Endothelial cell of umbilical vein (primary cell): ENCODE data around the gene ATG13. TPM values are rescaled to one million over a fixed set of nuclear protein-coding genes. Genes with fewer than 3 reads are reported as not detected.

ENCODE experiments used
- BruUV-seq: library from RNA; stranded (reverse); fragments of 400-500 nt; replicated peaks from 2 replicates; lab custom pipeline; 2021; lab: Mats Ljungman, UMichigan
- CTCF ChIA-PET: fragments of 300-600, 350-600 bp; sonication (Branson Sonifier 250); formaldehyde crosslinking; loops from one replicate; lab custom pipeline; 2021; ENCODE audit warnings: antibody characterized with exemption, inconsistent platforms; lab: Charles Lee
- POLR2A ChIA-PET: fragments of 300-600, 350-600 bp; sonication (Branson Sonifier 250); formaldehyde crosslinking; loops from one replicate; lab custom pipeline; 2021; ENCODE audit warnings: antibody characterized with exemption, inconsistent platforms; lab: Charles Lee
- DNase-seq: peaks from one replicate; pipeline ENCODE4 v3.0.0-alpha.2; 2011; ENCODE audit warnings: low read depth, low spot score
- FAIRE-seq: peaks from 2 replicates; lab custom pipeline; 2011; peaks lifted over from hg19 to GRCh38; lab: Jason Lieb, UNC
- H2AFZ ChIP-seq: 2 replicates; pipeline ENCODE4 v1.6.0; 2012; ENCODE audit warnings: low read depth, low read length, control low read depth, inconsistent platforms
- H3K27ac ChIP-seq: 2 replicates; pipeline ENCODE4 v1.5.1; 2011; ENCODE audit warnings: low read depth, mild to moderate bottlenecking, control low read depth, low read length, moderate library complexity; ENCODE audit not compliant: insufficient read depth
- H3K27me3 ChIP-seq, 2 experiments: 2 replicates each; pipeline versions ENCODE4 v1.6.0 to v1.6.1; 2011; ENCODE audit warnings: low read length in 2 of 2, mixed read lengths in 1 of 2; ENCODE audit not compliant: control insufficient read depth in 2 of 2, insufficient read depth in 2 of 2
- H3K36me3 ChIP-seq, 2 experiments: 2 replicates in 1 of 2; 3 replicates in 1 of 2; pipeline ENCODE4 v1.5.1; 2011; ENCODE audit warnings: low read length in 2 of 2, mild to moderate bottlenecking in 1 of 2, moderate library complexity in 1 of 2; ENCODE audit not compliant: control insufficient read depth in 2 of 2, insufficient read depth in 2 of 2; ENCODE audit errors: extremely low read depth in 1 of 2
- H3K4me1 ChIP-seq: 3 replicates; pipeline ENCODE4 v1.5.1; 2011; ENCODE audit warnings: mild to moderate bottlenecking, low read length; ENCODE audit not compliant: control insufficient read depth, insufficient read depth; ENCODE audit errors: extremely low read depth
- H3K4me2 ChIP-seq: 2 replicates; pipeline ENCODE4 v1.6.1; 2011; ENCODE audit warnings: low read length, control low read depth, mixed read lengths; ENCODE audit not compliant: insufficient read depth
- H3K4me3 ChIP-seq, 3 experiments: fragments of 200-600 bp in 1 of 3; sonication (generic), shearing (Covaris generic) in 1 of 3; replicated peaks in 1 of 3; 2 replicates each; pipeline ENCODE4 v1.5.1; 2011 to 2016; ENCODE audit warnings: control low read depth in 3 of 3, low read length in 3 of 3, mild to moderate bottlenecking in 2 of 3, inconsistent platforms in 1 of 3, low read depth in 1 of 3, moderate library complexity in 1 of 3; ENCODE audit not compliant: insufficient read depth in 1 of 3
- H3K79me2 ChIP-seq: 2 replicates; pipeline ENCODE4 v1.6.0; 2012; ENCODE audit warnings: low read length, inconsistent platforms; ENCODE audit not compliant: control insufficient read depth, insufficient read depth
- H3K9ac ChIP-seq: replicated peaks from 2 replicates; pipeline ENCODE3; 2011; ENCODE audit warnings: low read length, control low read depth; ENCODE audit not compliant: insufficient read depth; ENCODE audit errors: extremely low read depth
- H3K9me1 ChIP-seq: replicated peaks from 3 replicates; pipeline ENCODE4 v1.6.0; 2011; ENCODE audit warnings: mild to moderate bottlenecking, low read length; ENCODE audit not compliant: control insufficient read depth, insufficient read depth; ENCODE audit errors: extremely low read depth
- H3K9me3 ChIP-seq: replicated peaks from 2 replicates; pipeline ENCODE4 v1.5.1; 2012; ENCODE audit warnings: low read length, inconsistent platforms; ENCODE audit not compliant: control insufficient read depth, insufficient read depth
- H4K20me1 ChIP-seq: replicated peaks from 2 replicates; pipeline ENCODE3; 2011; ENCODE audit warnings: mild to moderate bottlenecking, low read length; ENCODE audit not compliant: control insufficient read depth, insufficient read depth; ENCODE audit errors: extremely low read depth
- CTCF ChIP-seq, 2 donors: IDR thresholded peaks; 1 replicate in 1 of 2; 2 replicates in 1 of 2; pipeline ENCODE4 v1.5.1; 2011; ENCODE audit warnings: low read length in 2 of 2, mild to moderate bottlenecking in 2 of 2, moderate library complexity in 2 of 2, control low read depth in 1 of 2, inconsistent platforms in 1 of 2, low read depth in 1 of 2; ENCODE audit not compliant: insufficient read depth in 1 of 2; ENCODE audit errors: extremely low read depth in 1 of 2
- EZH2 ChIP-seq: IDR thresholded peaks from 2 replicates; pipeline ENCODE4 v1.6.1; 2012; ENCODE audit warnings: borderline replicate concordance, low read depth, mild to moderate bottlenecking, moderate library complexity, low read length, inconsistent platforms; ENCODE audit not compliant: severe bottlenecking
- FOS ChIP-seq: IDR thresholded peaks from 2 replicates; pipeline ENCODE4 v1.6.1; 2011; ENCODE audit warnings: mild to moderate bottlenecking, low read length, moderate library complexity, borderline replicate concordance; ENCODE audit not compliant: insufficient read depth
- GATA2 ChIP-seq: IDR thresholded peaks from 2 replicates; pipeline ENCODE4 v1.7.0; 2011; ENCODE audit warnings: low read depth, mild to moderate bottlenecking, moderate library complexity, mixed read lengths, low read length; ENCODE audit not compliant: insufficient read length, insufficient read depth
- JUN ChIP-seq: IDR thresholded peaks from 2 replicates; pipeline ENCODE4 v1.6.1; 2011; ENCODE audit warnings: borderline replicate concordance, low read depth; ENCODE audit not compliant: insufficient read length, insufficient read depth
- MAX ChIP-seq: IDR thresholded peaks from 2 replicates; pipeline ENCODE4 v1.6.1; 2011; ENCODE audit not compliant: insufficient read depth, insufficient read length
- MYC ChIP-seq: IDR thresholded peaks from one replicate; pipeline ENCODE4 v1.6.1; 2011; ENCODE audit warnings: mild to moderate bottlenecking, low read depth, low read length
- POLR2A ChIP-seq: IDR thresholded peaks from 2 replicates; pipeline ENCODE4 v1.6.1; 2012; ENCODE audit warnings: low read depth, mild to moderate bottlenecking, control low read depth, low read length
- POLR2AphosphoS5 ChIP-seq: IDR thresholded peaks from 2 replicates; pipeline ENCODE4 v1.6.1; 2012; ENCODE audit warnings: low read depth, mild to moderate bottlenecking, control low read depth, low read length, moderate library complexity; ENCODE audit not compliant: insufficient read depth
- dilution Hi-C: fragments of 300-500 bp; cut with MboI; formaldehyde crosslinking; loops from one replicate; pipeline ENCODE4 v1.15.0; 2019; ENCODE audit warnings: low sequenced_read_pairs; ENCODE audit not compliant: extremely low pct_ligation_motif_present
- intact Hi-C: fragments of 100-400 bp; cut with micrococcal nuclease; formaldehyde crosslinking; loops from one replicate; pipeline ENCODE4 v1.10.0; 2022
- polyA plus RNA-seq, 4 experiments: library from polyadenylated mRNA; depleted of rRNA in 3 of 4; stranded (reverse) in 3 of 4; unstranded in 1 of 4; fragments of >200 nt; gene quantifications; 2 replicates each; pipeline versions ENCODE4 v1.2.1 to v1.2.3, GENCODE V29; 2011 to 2012; ENCODE audit warnings: missing spikeins in 1 of 4
- total RNA-seq: library from RNA; stranded (reverse); gene quantifications from 2 replicates; pipeline ENCODE4 v1.2.3, GENCODE V29; 2021

ATG13 gene
- total and polyA plus RNA-seq, 2 donors (not counting 3 experiments of a cell fraction or from before 2014, with no cell fraction given) = 60.1 to 66.5 TPM

GRCh38 chr11:46607516-46607915, 9.8 kb upstream of the ATG13 start:
- H3K9me1 ChIP-seq = no peaks in the 10 kb centered on the region
- intact Hi-C loops = no loop called here
- no peak overlapping the region for H3K4me3 ChIP-seq
- POLR2A ChIA-PET = interaction anchor here (0.6 kb wide), 1 partner anchor 11 kb away, joined by 3 read pairs; no protein-coding TSS in a partner anchor
- TF ChIP-seq CTCF (IDR thresholded peaks at IDR 0.05; ENCODE audit: extremely low read depth in 1 of 2, insufficient read depth in 1 of 2, low read depth in 1 of 2, low read length in 2 of 2) (no peak), MYC (no peak), FOS (no peak), MAX (no peak), POLR2AphosphoS5 (no peak), JUN (no peak), GATA2 (no peak), EZH2 (no peak), POLR2A (no peak)
- DNase-seq (no peak), FAIRE-seq (no peak)
- dilution Hi-C loops = no loop called here
- BruUV-seq = no TSS peak
- H3K27ac ChIP-seq = no peak overlapping the region
- no peaks in the 10 kb centered on the region for H3K36me3 ChIP-seq
- H3K9me3 ChIP-seq = no peaks in the 10 kb centered on the region
- H3K27me3 ChIP-seq = no peaks in the 10 kb centered on the region
- no peak overlapping the region for H2AFZ ChIP-seq
- no peaks in the 10 kb centered on the region for H3K4me1 ChIP-seq
- no peak overlapping the region for H3K4me2 ChIP-seq
- no peaks in the 10 kb centered on the region for H4K20me1 ChIP-seq
- CTCF ChIA-PET = interaction anchor here (0.5 to 2.3 kb wide), 3 partner anchors 10 to 774 kb away, joined by 3 to 8 read pairs (median 4); partner anchors contain the start of genes ATG13 and HARBI1
- no peak overlapping the region for H3K9ac ChIP-seq
- no peaks in the 10 kb centered on the region for H3K79me2 ChIP-seq
